ENCODE data around the gene NEDD4.
A peak's percentile ranks its signal among the peaks of the same experiment; 100 is the strongest.
"Not testable (repeated sequence)": the region's sequence is repeated elsewhere in the genome, so short reads cannot be mapped to it uniquely, and the experiment has no call there.

Gene NEDD4
- 6.2 reads per million, percentile 23 among the genes with 10 or more reads in this experiment for total RNA-seq

GRCh38 chr15:55993111-55993803 lies at the start of gene NEDD4:
TSS of gene NEDD4 (minus strand) at chr15:55993612. CDS start at chr15:55993555, 57 bp downstream.
- DNase-seq: peak; percentile 46

DNA sequence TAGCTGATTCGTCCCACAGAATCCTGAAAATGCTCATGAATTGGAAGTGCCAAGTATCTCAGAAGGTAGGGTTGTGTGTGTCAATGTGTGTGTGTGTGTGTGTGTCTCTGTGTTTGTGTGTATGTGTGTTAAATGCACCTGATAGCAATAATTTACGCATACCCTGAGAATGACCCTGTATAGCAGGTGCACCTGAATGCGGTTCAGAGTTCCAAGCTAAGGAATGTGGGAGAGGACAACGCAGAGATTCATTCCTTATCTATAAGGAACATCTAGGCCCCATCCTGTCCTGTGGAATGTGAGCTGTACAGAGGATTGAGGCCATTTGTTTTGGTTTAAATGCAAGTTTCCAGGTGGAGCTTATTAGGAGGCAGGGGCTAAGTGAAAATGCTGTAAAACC lies 49.1 kb upstream of the NEDD4 start:
- no peak for DNase-seq

GRCh38 chr15:56042031-56042430 lies 48.6 kb upstream of the NEDD4 start:
- no peak for DNase-seq

- DNase-seq: no peak
Measured at GRCh38 chr15:56040081-56041035, 46.9 kb upstream of the NEDD4 start.

DNA sequence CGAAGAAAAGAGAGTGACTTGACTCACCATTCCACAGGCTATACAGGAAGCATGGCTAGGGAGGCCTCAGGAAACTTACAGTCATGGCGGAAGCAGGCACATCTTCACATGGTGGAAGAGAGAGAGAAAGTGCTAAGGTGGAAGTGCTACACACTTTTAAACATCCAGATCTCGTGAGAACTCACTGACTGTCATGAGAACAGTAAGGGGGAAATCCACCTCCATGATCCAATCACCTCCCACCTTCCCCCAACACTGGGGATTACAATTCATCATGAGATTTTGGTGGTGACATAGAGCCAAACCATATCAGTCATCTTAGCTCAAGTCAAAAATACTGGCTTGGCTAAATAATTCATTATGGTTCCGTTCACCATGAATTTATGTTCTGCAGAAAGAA lies 45.3 kb upstream of the NEDD4 start:
- no peak for DNase-seq

- DNase-seq: no peak
Measured at GRCh38 chr15:56038015-56038414, 44.6 kb upstream of the NEDD4 start.

DNA sequence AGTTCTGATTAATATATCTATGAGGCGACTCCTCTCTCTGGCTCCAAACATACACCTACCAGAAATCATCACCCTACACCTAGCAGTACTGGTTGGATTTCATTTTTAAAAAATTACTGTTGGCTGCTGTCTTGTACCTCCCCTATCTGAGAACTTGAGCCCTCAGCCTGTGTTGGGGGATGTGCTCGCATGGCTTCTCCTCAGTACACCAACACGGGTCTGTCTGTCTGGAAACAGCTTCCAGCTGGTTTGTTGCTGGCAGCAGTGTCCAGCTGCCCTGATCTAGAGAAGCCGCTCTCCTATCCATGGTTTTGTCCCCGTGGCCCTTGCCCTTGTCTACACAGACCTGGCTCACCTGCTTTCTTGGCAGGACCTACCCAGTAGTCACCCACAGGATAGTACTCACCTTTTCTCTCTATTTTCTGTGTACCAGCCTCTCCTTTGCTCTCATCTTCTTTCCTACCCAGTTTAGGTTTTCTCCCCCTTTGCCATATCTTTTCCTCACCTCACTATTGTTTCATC lies 43.2 kb upstream of the NEDD4 start:
- no peak for DNase-seq

DNA sequence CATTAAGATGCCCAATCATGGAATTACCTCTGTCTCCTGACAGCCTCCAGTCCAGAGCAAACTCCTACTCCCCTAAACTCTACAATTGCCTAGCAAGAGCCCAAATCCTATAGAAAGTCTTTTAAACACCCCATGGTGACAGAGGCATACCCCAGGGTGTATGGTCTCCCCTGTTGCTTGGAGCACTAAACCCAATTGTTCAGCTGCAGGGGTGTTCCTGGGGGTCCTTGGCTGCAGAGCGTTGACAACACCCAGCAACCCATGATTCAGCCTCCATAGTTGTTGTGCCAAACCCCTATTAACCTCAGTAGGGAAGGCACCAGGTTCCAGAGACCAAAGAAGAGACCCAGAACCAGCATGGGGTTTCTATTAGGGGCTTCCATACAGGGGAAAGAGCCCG lies 41.8 kb upstream of the NEDD4 start:
- no peak for DNase-seq

DNA sequence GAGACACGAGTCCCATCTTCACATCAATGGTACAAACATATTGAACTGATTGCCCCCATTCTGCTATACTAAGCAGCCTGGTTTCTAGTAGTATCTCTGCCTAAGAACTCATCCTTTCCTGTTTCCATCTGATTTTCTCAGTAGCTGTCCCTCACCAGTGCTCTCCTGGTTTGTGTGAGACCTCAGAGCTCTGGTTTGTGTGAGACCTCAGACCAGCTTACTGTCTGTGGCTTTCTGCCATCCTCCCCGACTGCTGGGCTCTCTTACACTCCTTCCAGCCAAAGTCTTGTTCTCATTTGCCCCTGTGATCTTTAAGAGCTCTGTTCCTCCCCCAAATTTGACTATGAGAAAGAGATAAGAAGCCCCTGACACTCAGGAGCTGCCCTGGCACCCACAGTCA lies 41.1 kb upstream of the NEDD4 start:
- DNase-seq: no peak

DNA sequence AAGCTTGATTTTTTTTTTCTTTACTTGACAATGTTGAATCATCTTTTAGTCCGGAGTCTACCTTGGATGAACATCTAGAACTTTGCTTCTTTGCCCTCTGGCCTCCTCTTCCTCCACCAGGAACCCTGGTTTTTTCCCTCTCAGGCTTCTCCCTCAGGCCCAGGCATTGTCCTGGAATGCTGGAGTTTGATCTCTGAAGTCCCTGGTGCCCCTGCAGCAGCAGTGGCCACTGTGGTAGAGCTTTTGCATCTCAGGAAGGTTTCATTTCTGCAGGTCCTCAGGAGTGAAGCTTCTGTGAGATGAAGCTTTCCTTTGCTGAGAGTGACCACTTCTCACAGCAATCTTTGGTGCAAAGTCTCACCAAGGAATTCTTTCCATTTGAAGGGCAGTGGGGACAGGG lies 39.0 kb upstream of the NEDD4 start:
- DNase-seq: no peak

DNA sequence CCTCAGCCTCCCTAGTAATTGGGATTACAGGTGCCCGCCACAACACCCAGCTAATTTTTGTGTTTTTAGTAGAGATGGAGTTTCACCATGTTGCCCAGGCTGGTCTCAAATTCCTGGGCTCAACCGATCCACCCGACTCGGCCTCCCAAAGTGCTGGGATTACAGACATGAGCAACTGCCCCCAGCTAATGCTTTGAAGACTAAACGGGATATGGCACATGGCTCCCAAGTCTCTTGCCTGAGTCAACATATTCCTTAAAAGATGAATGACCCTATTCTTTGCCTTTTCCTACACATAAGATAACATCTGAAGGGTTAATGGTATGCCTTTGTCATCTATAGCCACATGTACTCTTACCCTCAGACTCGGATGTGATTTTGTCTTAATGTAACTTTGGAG lies 38.4 kb upstream of the NEDD4 start:
- DNase-seq: no peak

DNA sequence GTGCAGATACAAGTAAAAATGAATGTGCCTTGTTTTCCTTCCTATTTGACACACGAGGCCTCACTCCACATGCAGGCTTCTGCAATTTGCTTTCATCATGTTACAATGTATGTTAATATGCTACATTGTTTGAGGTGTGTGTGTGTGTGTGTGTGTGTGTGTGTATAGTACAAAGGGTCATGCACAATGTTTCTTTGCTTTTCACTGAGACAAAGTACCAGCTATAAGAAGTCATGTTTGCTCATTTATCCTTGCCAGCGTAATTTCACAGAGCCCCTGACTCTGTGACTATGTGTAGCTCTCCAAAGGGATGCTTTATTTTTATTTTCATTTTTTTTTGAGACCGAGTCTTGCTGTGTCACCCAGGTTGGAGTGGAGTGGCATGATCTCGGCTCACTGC lies 38.0 kb upstream of the NEDD4 start:
- DNase-seq: no peak

- DNase-seq: no peak
Measured at GRCh38 chr15:56028430-56028829, 35.0 kb upstream of the NEDD4 start.

GRCh38 chr15:56023160-56023559 lies 29.7 kb upstream of the NEDD4 start:
- DNase-seq: not testable (repeated sequence)

DNA sequence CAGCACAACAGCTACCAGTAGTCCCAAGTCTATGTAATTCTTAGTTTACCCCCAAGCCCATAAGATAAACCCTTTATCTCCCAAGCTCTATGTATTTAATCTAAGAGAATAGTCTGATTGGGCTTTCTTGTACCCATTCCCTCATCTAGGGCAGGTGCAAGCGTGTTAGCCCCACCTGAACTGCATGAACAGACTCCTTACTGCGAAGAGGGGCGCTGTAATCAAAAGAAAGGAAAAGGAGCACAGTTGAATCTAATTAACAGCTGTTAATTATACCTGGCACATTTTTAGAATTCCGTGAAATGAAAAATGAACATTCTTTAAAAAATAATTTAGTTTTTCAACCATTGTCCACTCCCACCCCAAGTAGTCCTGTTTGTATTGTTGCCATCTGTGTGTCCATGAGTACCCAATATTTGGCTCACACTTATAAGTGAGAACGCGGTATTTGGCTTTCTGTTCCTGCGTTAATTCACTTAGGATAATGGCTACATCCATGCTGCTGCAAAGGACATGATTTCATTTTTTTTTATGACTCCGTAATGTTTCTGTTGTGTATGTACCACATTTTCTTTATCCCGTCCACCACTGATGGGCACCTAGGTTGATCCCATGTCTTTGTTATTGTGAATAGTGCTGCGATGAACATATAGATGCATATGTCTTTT lies 26.5 kb upstream of the NEDD4 start:
- no peak for DNase-seq

DNA sequence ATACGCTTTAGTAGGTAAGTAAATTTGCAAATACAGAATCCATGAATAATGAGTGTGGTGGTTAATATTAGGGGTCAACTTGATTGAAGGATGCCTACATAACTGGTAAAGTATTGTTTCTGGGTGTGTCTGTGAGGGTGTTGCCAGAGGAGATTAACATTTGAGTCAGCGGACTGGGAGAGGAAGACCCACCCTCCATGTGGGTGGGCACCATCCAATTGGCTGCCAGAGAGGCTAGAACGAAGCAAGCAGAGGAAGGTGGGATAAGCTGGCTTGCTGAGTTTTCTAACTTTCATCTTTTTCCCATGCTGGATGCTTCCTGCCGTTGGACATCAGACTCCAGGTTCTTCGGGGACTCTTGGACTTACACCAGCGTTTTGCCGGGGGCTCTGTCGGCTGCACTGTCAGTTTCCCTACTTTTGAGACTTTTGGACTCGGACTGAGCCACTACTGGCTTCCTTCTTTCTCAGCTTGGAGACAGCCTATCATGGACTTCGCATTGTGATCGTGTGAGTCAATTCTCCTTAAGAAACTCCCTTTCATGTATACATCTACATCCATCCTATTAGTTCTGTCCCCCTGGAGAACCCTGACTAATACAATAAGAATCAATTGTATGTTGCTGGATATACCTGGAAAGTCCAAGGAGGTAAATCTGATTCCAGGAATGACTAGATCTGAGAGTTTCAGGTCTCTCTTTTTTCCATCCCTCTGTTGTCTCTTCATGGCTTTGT lies 25.8 kb upstream of the NEDD4 start:
- DNase-seq: no peak

- DNase-seq: no peak
Measured at GRCh38 chr15:56017920-56018319, 24.5 kb upstream of the NEDD4 start.

GRCh38 chr15:56017511-56017910 lies 24.1 kb upstream of the NEDD4 start:
- no peak for DNase-seq

DNA sequence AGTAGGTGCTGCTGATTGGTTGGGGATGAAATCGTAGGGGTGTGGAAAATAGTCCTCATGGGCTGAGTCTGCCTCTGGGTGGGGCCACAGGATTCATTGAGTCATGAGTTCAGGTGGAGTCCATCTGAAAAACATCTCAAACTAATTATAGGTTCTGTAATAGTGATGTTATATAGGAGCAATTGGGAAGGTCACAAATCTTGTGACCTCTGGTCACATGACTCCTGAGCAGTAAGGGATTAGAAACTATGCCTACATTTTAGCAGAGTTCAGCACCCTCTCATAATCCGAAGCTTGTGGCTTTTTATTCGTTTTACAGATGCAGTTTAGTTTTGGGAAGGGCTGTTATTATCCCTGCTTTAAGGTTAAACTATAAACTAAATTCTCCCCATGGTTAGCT lies 22.9 kb upstream of the NEDD4 start:
- no peak for DNase-seq

DNA sequence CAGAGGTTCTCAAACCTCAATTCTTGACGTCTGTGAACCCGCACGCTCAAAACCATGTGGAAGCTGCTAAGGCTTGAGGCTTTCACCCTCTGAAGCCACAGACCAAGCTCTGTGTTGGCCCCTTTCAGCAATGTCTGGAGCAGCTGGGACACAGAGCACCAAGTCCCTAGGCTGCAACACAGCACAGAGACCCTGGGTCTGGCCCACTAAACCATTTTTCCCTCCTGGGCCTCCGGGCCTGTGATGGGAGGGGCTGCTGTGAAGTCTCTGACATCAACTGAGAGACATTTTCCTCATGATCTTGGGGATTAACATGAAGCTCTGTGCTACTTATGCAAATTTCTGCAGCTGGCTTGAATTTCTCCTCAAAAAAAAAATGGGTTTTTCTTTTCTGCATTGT lies 21.3 kb upstream of the NEDD4 start:
- no peak for DNase-seq

DNA sequence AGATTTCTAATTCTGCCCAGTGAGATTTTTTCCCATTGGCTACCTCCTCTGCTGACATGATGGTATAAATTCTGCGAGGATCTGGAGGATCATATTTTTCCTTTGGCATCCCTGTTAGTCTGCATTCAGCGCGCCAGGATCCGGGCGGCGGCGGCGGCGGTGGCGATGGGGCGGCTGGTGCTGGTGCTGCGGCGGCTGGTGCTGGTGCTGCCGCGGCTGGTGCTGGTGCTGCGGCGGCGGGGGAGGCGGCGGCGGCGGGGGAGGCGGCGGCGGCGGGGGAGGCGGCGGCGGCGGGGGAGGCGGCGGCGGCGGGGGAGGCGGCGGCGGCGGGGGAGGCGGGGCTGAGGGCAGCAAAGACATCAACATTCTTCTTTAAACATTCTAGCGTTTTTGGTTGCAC lies 13.6 kb upstream of the NEDD4 start:
- DNase-seq: not testable (repeated sequence)

- not testable (repeated sequence) for DNase-seq
Measured at GRCh38 chr15:56006371-56006770, 13.0 kb upstream of the NEDD4 start.
